Measurements from ENCODE around the gene RHNO1. TPM values are rescaled to one million over a fixed set of nuclear protein-coding genes. Genes with fewer than 3 reads are reported as not detected.
A peak's percentile ranks its signal among the peaks of the same experiment; 100 is the strongest.

Gene RHNO1
- total and polyA plus RNA-seq, 11 donors, result 3.1 to 15.0 (median 5.7) TPM

GRCh38 chr12:2900642-2901041, 23.6 kb downstream of the RHNO1 start:
- no peak for DNase-seq
- Histone ChIP-seq H3K4me3 (no peak overlapping the region), H3K4me1 (peaks cover 0 to 19% (median 7%) of the 10 kb centered on the region in 12 donors), H3K27me3 (no peaks in the 10 kb centered on the region), H3K36me3 (no peaks in the 10 kb centered on the region), H3K9me3 (no peaks in the 10 kb centered on the region), H3K27ac (no peak overlapping the region)
- TF ChIP-seq, protein P1, sequence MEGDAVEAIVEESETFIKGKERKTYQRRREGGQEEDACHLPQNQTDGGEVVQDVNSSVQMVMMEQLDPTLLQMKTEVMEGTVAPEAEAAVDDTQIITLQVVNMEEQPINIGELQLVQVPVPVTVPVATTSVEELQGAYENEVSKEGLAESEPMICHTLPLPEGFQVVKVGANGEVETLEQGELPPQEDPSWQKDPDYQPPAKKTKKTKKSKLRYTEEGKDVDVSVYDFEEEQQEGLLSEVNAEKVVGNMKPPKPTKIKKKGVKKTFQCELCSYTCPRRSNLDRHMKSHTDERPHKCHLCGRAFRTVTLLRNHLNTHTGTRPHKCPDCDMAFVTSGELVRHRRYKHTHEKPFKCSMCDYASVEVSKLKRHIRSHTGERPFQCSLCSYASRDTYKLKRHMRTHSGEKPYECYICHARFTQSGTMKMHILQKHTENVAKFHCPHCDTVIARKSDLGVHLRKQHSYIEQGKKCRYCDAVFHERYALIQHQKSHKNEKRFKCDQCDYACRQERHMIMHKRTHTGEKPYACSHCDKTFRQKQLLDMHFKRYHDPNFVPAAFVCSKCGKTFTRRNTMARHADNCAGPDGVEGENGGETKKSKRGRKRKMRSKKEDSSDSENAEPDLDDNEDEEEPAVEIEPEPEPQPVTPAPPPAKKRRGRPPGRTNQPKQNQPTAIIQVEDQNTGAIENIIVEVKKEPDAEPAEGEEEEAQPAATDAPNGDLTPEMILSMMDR (IDR thresholded peaks at IDR 0.05), result no peak
- TF ChIP-seq POLR2A (IDR thresholded peaks at IDR 0.05), result no peak
- 92 to 94% (median 93%) methylated on average over 8 of the region's 8 CpGs for WGBS, 4 donors
- intact Hi-C loops (cut with DNase I), result no loop called here
- no peak for ATAC-seq

- TF ChIP-seq, protein P1 (IDR thresholded peaks at IDR 0.05), result no peak
- no peak for TF ChIP-seq POLR2A (IDR thresholded peaks at IDR 0.05)
- peak overlapping the region in 1 of 12 donors; percentile 34 for H3K27ac ChIP-seq
- intact Hi-C loops (cut with DNase I), result no loop called here
These were observed 25.4 kb downstream of the RHNO1 start for GRCh38 chr12:2902272-2902880.

GRCh38 chr12:2904260-2904659, 27.2 kb downstream of the RHNO1 start:
- Histone ChIP-seq H3K4me1 (peaks cover 0 to 15% (median 4%) of the 10 kb centered on the region in 12 donors), H3K27ac (no peak overlapping the region), H3K4me3 (no peak overlapping the region), H3K36me3 (peaks cover 0 to 7% (median 0%) of the 10 kb centered on the region in 9 donors), H3K27me3 (no peaks in the 10 kb centered on the region), H3K9me3 (no peaks in the 10 kb centered on the region)
- DNase-seq (no peak), ATAC-seq (no peak)
- no peak for TF ChIP-seq POLR2A (IDR thresholded peaks at IDR 0.05)
- TF ChIP-seq, protein P1 (IDR thresholded peaks at IDR 0.05), result no peak
- intact Hi-C loops (cut with DNase I), result no loop called here
- WGBS, 4 donors, result 93 to 100% (median 97%) methylated on average over 2 of the region's 2 CpGs

More at GRCh38 chr12:2902272-2902880, 25.4 kb downstream of the RHNO1 start:
- no peaks in the 10 kb centered on the region for H3K27me3 ChIP-seq
- 20 to 34% (median 24%) methylated on average over 4 of the region's 4 CpGs for WGBS, 4 donors
- peaks cover 0 to 15% (median 4%) of the 10 kb centered on the region in 12 donors for H3K4me1 ChIP-seq
- peak; percentile 83 to 97 (median 94) for ATAC-seq
- H3K4me3 ChIP-seq, result no peak overlapping the region
- H3K9me3 ChIP-seq, result no peaks in the 10 kb centered on the region
- H3K36me3 ChIP-seq, result no peaks in the 10 kb centered on the region
- DNase-seq, result peak in 2 of 5 donors; percentile 32 to 50

DNA sequence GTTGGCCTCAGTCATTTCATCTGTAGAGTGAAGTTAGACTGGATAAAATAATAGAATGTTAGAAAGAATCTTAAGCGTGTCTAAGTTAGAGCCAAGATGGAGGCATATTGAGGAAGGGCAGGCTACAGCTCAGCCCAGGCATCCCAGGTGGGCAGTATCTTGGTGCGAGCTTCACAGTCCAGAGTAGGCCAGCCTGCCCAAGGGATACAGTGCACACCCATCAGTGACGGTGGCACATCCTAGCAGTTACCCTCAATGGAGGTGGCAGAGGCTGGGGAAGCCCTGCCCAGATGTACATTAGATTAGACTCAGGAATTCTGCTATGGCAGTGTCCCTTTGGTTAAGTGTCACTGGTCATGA, 35.2 kb downstream of the RHNO1 start:
- intact Hi-C loops (cut with DNase I), result no loop called here
- no peaks in the 10 kb centered on the region for H3K4me1 ChIP-seq
- no peak for ATAC-seq

More for the DNA sequence above, 35.2 kb downstream of the RHNO1 start:
- Histone ChIP-seq H3K27ac (no peak overlapping the region), H3K9me3 (no peaks in the 10 kb centered on the region), H3K4me3 (no peak overlapping the region), H3K36me3 (peaks cover 0 to 69% (median 9%) of the 10 kb centered on the region in 9 donors), H3K27me3 (no peaks in the 10 kb centered on the region)
- TF ChIP-seq, protein P1 (IDR thresholded peaks at IDR 0.05), result no peak
- no peak for TF ChIP-seq POLR2A (IDR thresholded peaks at IDR 0.05)
- no peak for DNase-seq
- 93 to 99% (median 98%) methylated on average over 3 of the region's 3 CpGs for WGBS, 4 donors
